Fibroblast of skin of back (primary cell): ENCODE data around the gene UBA1.

Experiments
- DNase-seq: peaks from one replicate; pipeline ENCODE4 v3.0.0-alpha.2; 2013

UBA1 gene

GRCh38 chrX:47169726-47170515 lies 23.7 kb upstream of the UBA1 start:
- no peak for DNase-seq

- no peak for DNase-seq
These were observed 22.6 kb upstream of the UBA1 start for GRCh38 chrX:47170861-47171692.

- DNase-seq, result no peak
These were observed 21.6 kb upstream of the UBA1 start for GRCh38 chrX:47171996-47172395.

- no peak for DNase-seq
These were observed 21.1 kb upstream of the UBA1 start for GRCh38 chrX:47172549-47172948.

GRCh38 chrX:47172971-47173792 lies 20.4 kb upstream of the UBA1 start:
- DNase-seq, result no peak

- no peak for DNase-seq
These were observed 19.3 kb upstream of the UBA1 start for GRCh38 chrX:47174376-47174775.

- DNase-seq, result no peak
These were observed 18.6 kb upstream of the UBA1 start for GRCh38 chrX:47174846-47175587.

GRCh38 chrX:47175588-47175980 lies 18.0 kb upstream of the UBA1 start:
- no peak for DNase-seq

GRCh38 chrX:47176101-47176740 lies 17.4 kb upstream of the UBA1 start:
- DNase-seq, result no peak

- DNase-seq, result no peak
These were observed 16.6 kb upstream of the UBA1 start for GRCh38 chrX:47177079-47177478.

GRCh38 chrX:47178337-47178736 lies 15.3 kb upstream of the UBA1 start:
- no peak for DNase-seq

GRCh38 chrX:47179221-47179927 lies 14.3 kb upstream of the UBA1 start:
- peak; percentile 53 for DNase-seq

- DNase-seq, result no peak
These were observed 13.7 kb upstream of the UBA1 start for GRCh38 chrX:47179928-47180255.

- DNase-seq, result no peak
These were observed 13.3 kb upstream of the UBA1 start for GRCh38 chrX:47180346-47180745.

- no peak for DNase-seq
These were observed 12.3 kb upstream of the UBA1 start for GRCh38 chrX:47181301-47181700.

- DNase-seq, result no peak
These were observed 11.4 kb upstream of the UBA1 start for GRCh38 chrX:47182106-47182700.

- DNase-seq, result no peak
These were observed 9.1 kb upstream of the UBA1 start for GRCh38 chrX:47184486-47184885.

- DNase-seq, result no peak
These were observed 8.4 kb upstream of the UBA1 start for GRCh38 chrX:47185241-47185640.

GRCh38 chrX:47186096-47186740 lies 7.4 kb upstream of the UBA1 start:
- DNase-seq, result no peak

- DNase-seq, result no peak
These were observed 6.4 kb upstream of the UBA1 start for GRCh38 chrX:47187106-47187677.
